SIG-M5 (cell line): ENCODE measurements around the gene SLC22A1.
"Not testable (repeated sequence)": the region's sequence is repeated elsewhere in the genome, so short reads cannot be mapped to it uniquely, and the experiment has no call there.

ENCODE experiments used
- DNase-seq: peaks from one replicate; lab custom pipeline; 2025; lab: John Stamatoyannopoulos, UW

The SLC22A1 gene

GRCh38 chr6:160124007-160124406, 2.4 kb downstream of the SLC22A1 start:
- DNase-seq, result no peak

GRCh38 chr6:160124605-160125004, 3.0 kb downstream of the SLC22A1 start:
- no peak for DNase-seq

- DNase-seq, result not testable (repeated sequence)
Measured at GRCh38 chr6:160125105-160125504, 3.5 kb downstream of the SLC22A1 start.

- no peak for DNase-seq
Measured at GRCh38 chr6:160127270-160128124, 5.9 kb downstream of the SLC22A1 start.

GRCh38 chr6:160128125-160128683, 6.6 kb downstream of the SLC22A1 start:
- DNase-seq, result no peak

- DNase-seq, result no peak
Measured at GRCh38 chr6:160128879-160129516, 7.4 kb downstream of the SLC22A1 start.

GRCh38 chr6:160129881-160130615, 8.4 kb downstream of the SLC22A1 start:
- DNase-seq, result no peak

- no peak for DNase-seq
Measured at GRCh38 chr6:160130729-160131484, 9.3 kb downstream of the SLC22A1 start.

- DNase-seq, result no peak
Measured at GRCh38 chr6:160131636-160132296, 10.2 kb downstream of the SLC22A1 start.

- no peak for DNase-seq
Measured at GRCh38 chr6:160132297-160132637, 10.7 kb downstream of the SLC22A1 start.

GRCh38 chr6:160132776-160133338, 11.2 kb downstream of the SLC22A1 start:
- no peak for DNase-seq

GRCh38 chr6:160133441-160134336, 12.1 kb downstream of the SLC22A1 start:
- no peak for DNase-seq

GRCh38 chr6:160134337-160134751, 12.7 kb downstream of the SLC22A1 start:
- not testable (repeated sequence) for DNase-seq

- DNase-seq, result no peak
Measured at GRCh38 chr6:160134779-160135547, 13.3 kb downstream of the SLC22A1 start.

- no peak for DNase-seq
Measured at GRCh38 chr6:160135907-160136655, 14.5 kb downstream of the SLC22A1 start.

- no peak for DNase-seq
Measured at GRCh38 chr6:160137130-160137988, 15.7 kb downstream of the SLC22A1 start.
